Measurements from ENCODE around the gene CHCHD1.
"Not testable (repeated sequence)": the region's sequence is repeated elsewhere in the genome, so short reads cannot be mapped to it uniquely, and the experiment has no call there.

CHCHD1 gene

GRCh38 chr10:73781879-73782748 lies at the start of gene CHCHD1:
Gene CHCHD1, plus strand, starts transcription at chr10:73782048. Its CDS starts 28 bp downstream, at chr10:73782076.
- peak; percentile 90 for DNase-seq (ENCODE audit: low spot score)

GRCh38 chr10:73732426-73732825 lies 49.4 kb upstream of the CHCHD1 start:
- no peak for DNase-seq (ENCODE audit: low spot score)

GRCh38 chr10:73732931-73733623 lies 48.8 kb upstream of the CHCHD1 start:
- DNase-seq (ENCODE audit: low spot score): no peak

- no peak for DNase-seq (ENCODE audit: low spot score)
These were observed 47.7 kb upstream of the CHCHD1 start for GRCh38 chr10:73734028-73734720.

- DNase-seq (ENCODE audit: low spot score): no peak
These were observed 47.0 kb upstream of the CHCHD1 start for GRCh38 chr10:73734796-73735305.

- DNase-seq (ENCODE audit: low spot score): not testable (repeated sequence)
These were observed 41.2 kb upstream of the CHCHD1 start for GRCh38 chr10:73740501-73741254.

- no peak for DNase-seq (ENCODE audit: low spot score)
These were observed 39.5 kb upstream of the CHCHD1 start for GRCh38 chr10:73742454-73742734.

- DNase-seq (ENCODE audit: low spot score): no peak
These were observed 38.4 kb upstream of the CHCHD1 start for GRCh38 chr10:73743327-73743904.

- DNase-seq (ENCODE audit: low spot score): peak; percentile 96
These were observed 37.8 kb upstream of the CHCHD1 start, which contains the start of gene SEC24C for GRCh38 chr10:73743905-73744663. Gene SEC24C, plus strand, starts transcription at chr10:73744372. Its CDS starts 2,461 bp downstream, at chr10:73746833.

GRCh38 chr10:73744664-73744975 lies 37.2 kb upstream of the CHCHD1 start:
- peak; percentile 74 for DNase-seq (ENCODE audit: low spot score)

GRCh38 chr10:73746721-73747120 lies 35.1 kb upstream of the CHCHD1 start:
- no peak for DNase-seq (ENCODE audit: low spot score)

GRCh38 chr10:73750819-73751218 lies 31.0 kb upstream of the CHCHD1 start:
- DNase-seq (ENCODE audit: low spot score): no peak

GRCh38 chr10:73756183-73756582 lies 25.7 kb upstream of the CHCHD1 start:
- DNase-seq (ENCODE audit: low spot score): peak; percentile 64

- no peak for DNase-seq (ENCODE audit: low spot score)
These were observed 22.9 kb upstream of the CHCHD1 start for GRCh38 chr10:73758704-73759511.

GRCh38 chr10:73759512-73760115 lies 22.2 kb upstream of the CHCHD1 start:
- DNase-seq (ENCODE audit: low spot score): no peak

- DNase-seq (ENCODE audit: low spot score): no peak
These were observed 20.1 kb upstream of the CHCHD1 start for GRCh38 chr10:73761781-73762180.

GRCh38 chr10:73762915-73763314 lies 18.9 kb upstream of the CHCHD1 start:
- DNase-seq (ENCODE audit: low spot score): no peak

GRCh38 chr10:73763343-73763742 lies 18.5 kb upstream of the CHCHD1 start:
- no peak for DNase-seq (ENCODE audit: low spot score)

- no peak for DNase-seq (ENCODE audit: low spot score)
These were observed 16.8 kb upstream of the CHCHD1 start for GRCh38 chr10:73765066-73765465.

GRCh38 chr10:73768881-73769280 lies 13.0 kb upstream of the CHCHD1 start:
- DNase-seq (ENCODE audit: low spot score): no peak
